Measurements from ENCODE around the gene SPZ1. TPM values are rescaled to one million over a fixed set of nuclear protein-coding genes. Genes with fewer than 3 reads are reported as not detected.

SPZ1 gene
- polyA plus RNA-seq, 1 of the 3 experiments (the other 2 are of a cell fraction) = not detected

GRCh38 chr5:80369521-80369920 is 49.7 kb downstream of the SPZ1 start:
- H3K27me3 ChIP-seq (ENCODE audit: insufficient read depth) = no peaks in the 10 kb centered on the region
- H2AFZ ChIP-seq (ENCODE audit: low read depth) = no peak overlapping the region; the same call in 1 of the 2 replicates
- H3K9ac ChIP-seq = no peak overlapping the region
- no peaks in the 10 kb centered on the region for H3F3A ChIP-seq (replicated peaks; ENCODE audit: insufficient read depth)
- 80% methylated on average over 8 of the region's 8 CpGs for WGBS (ENCODE audit: low lambda C conversion rate)
- H3K4me1 ChIP-seq (ENCODE audit: control insufficient read depth in 1 of 2, insufficient read depth in 2 of 2, low read depth in 1 of 2, low read length in 1 of 2) = peaks cover 0 to 2% of the 10 kb centered on the region in 2 experiments; a peak in 1 of 4 replicates
- H3K27ac ChIP-seq (ENCODE audit: low read depth in 2 of 2, low read length in 1 of 2) = no peak overlapping the region
- no peak overlapping the region for H3K4me3 ChIP-seq (ENCODE audit: low read depth in 2 of 2, low read length in 1 of 2)
- no peaks in the 10 kb centered on the region for H3K9me3 ChIP-seq
- H3K36me3 ChIP-seq (replicated peaks in 1 of 2; ENCODE audit: control insufficient read depth in 1 of 2, insufficient read depth in 2 of 2, low read length in 1 of 2) = no peaks in the 10 kb centered on the region
- no peak overlapping the region for H3K4me2 ChIP-seq
- H4K20me1 ChIP-seq (ENCODE audit: insufficient read depth) = no peaks in the 10 kb centered on the region
- H3K79me2 ChIP-seq (ENCODE audit: insufficient read depth) = no peaks in the 10 kb centered on the region
- ChIA-PET CTCF (interaction anchor here (1.1 kb wide), 1 partner anchor 12 kb away, joined by 3 read pairs; no protein-coding TSS in a partner anchor), POLR2A (interaction anchor here (0.6 kb wide), 1 partner anchor 106 kb away, joined by 4 read pairs; no protein-coding TSS in a partner anchor)
- no peak for TF ChIP-seq RFX5 (IDR thresholded peaks at IDR 0.05; ENCODE audit: low read length)
- TF ChIP-seq, protein P1, sequence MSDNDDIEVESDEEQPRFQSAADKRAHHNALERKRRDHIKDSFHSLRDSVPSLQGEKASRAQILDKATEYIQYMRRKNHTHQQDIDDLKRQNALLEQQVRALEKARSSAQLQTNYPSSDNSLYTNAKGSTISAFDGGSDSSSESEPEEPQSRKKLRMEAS (IDR thresholded peaks at IDR 0.05; ENCODE audit: low read depth) = no peak
- H3K9me2 ChIP-seq = no peaks in the 10 kb centered on the region
- DNase-seq = no peak

DNA sequence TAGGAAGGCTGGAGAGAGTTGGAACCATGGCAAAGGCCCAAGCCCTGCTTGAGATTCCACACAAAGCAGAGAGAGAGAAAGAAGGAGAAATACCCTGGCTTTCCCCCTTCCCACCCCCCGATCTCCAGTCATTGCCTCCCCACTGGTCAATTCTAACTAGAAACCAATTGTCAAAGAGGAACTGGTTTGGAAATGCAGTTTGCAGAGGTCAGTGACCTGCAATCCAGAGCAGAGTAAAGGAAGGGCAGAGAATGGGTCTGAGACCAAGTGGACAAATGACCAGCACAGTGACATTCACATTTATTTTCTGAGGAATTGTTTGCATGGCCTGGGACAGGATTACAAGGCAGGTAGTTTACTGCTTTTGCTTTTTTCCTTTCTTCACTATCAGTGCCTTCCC is 50.6 kb downstream of the SPZ1 start:
- peaks cover 0 to 2% of the 10 kb centered on the region in 2 experiments; a peak in 1 of 4 replicates for H3K4me1 ChIP-seq (ENCODE audit: control insufficient read depth in 1 of 2, insufficient read depth in 2 of 2, low read depth in 1 of 2, low read length in 1 of 2)
- H3K9me2 ChIP-seq = no peaks in the 10 kb centered on the region
- no peak overlapping the region for H3K27ac ChIP-seq (ENCODE audit: low read depth in 2 of 2, low read length in 1 of 2)
- no peaks in the 10 kb centered on the region for H3F3A ChIP-seq (replicated peaks; ENCODE audit: insufficient read depth)
- CTCF ChIA-PET = no interaction called here
- no peak overlapping the region for H2AFZ ChIP-seq (ENCODE audit: low read depth)
- no peaks in the 10 kb centered on the region for H3K36me3 ChIP-seq (replicated peaks in 1 of 2; ENCODE audit: control insufficient read depth in 1 of 2, insufficient read depth in 2 of 2, low read length in 1 of 2)
- no peak overlapping the region for H3K4me2 ChIP-seq
- H3K27me3 ChIP-seq (ENCODE audit: insufficient read depth) = no peaks in the 10 kb centered on the region
- no peaks in the 10 kb centered on the region for H3K9me3 ChIP-seq
- no peak overlapping the region for H3K9ac ChIP-seq
- WGBS (ENCODE audit: low lambda C conversion rate) = 92% methylated on average over 1 of the region's 1 CpG
- POLR2A ChIA-PET = interaction anchor here (0.6 kb wide), 1 partner anchor 107 kb away, joined by 4 read pairs; no protein-coding TSS in a partner anchor
- H4K20me1 ChIP-seq (ENCODE audit: insufficient read depth) = no peaks in the 10 kb centered on the region
- H3K4me3 ChIP-seq (ENCODE audit: low read depth in 2 of 2, low read length in 1 of 2) = no peak overlapping the region
- H3K79me2 ChIP-seq (ENCODE audit: insufficient read depth) = no peaks in the 10 kb centered on the region
- TF ChIP-seq POLR2AphosphoS5 (IDR thresholded peaks at IDR 0.05; ENCODE audit: low read depth, low read length) = no peak
- no peak for TF ChIP-seq JUND (IDR thresholded peaks at IDR 0.05)
- TF ChIP-seq, protein P2, sequence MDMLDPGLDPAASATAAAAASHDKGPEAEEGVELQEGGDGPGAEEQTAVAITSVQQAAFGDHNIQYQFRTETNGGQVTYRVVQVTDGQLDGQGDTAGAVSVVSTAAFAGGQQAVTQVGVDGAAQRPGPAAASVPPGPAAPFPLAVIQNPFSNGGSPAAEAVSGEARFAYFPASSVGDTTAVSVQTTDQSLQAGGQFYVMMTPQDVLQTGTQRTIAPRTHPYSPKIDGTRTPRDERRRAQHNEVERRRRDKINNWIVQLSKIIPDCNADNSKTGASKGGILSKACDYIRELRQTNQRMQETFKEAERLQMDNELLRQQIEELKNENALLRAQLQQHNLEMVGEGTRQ (IDR thresholded peaks at IDR 0.05; ENCODE audit: borderline replicate concordance, low read depth, low read length) = no peak
- no peak for TF ChIP-seq RFX5 (IDR thresholded peaks at IDR 0.05; ENCODE audit: low read length)
- DNase-seq = no peak

Small RNAs within 50 kb of the gene (small RNA-seq; reads per million reads assigned to genes)
- gene AC026410.2 (0 reads per million in 7 experiments), gene RF00322 (0 reads per million in 7 experiments), gene RNU6-211P (0 to 0.93 (median 0) reads per million in 7 experiments)

Other genes starting within 250 kb of the SPZ1 start
- 4.5 and 7.4 TPM in 2 replicates for gene SERINC5, start 64.0 kb upstream of the SPZ1 start, polyA plus RNA-seq (2012; rRNA removed)
- 3.3 and 4.8 TPM in 2 replicates for gene ZFYVE16, start 88.1 kb downstream of the SPZ1 start, polyA plus RNA-seq (2012; rRNA removed)
- 1.2 and 1.5 TPM in 2 replicates for gene FAM151B, start 168.1 kb downstream of the SPZ1 start, polyA plus RNA-seq (2012; rRNA removed)